Smooth muscle cell (in vitro differentiated cells): ENCODE data around the gene F2R. TPM values are rescaled to one million over a fixed set of nuclear protein-coding genes. Genes with fewer than 3 reads are reported as not detected.
"Not testable (repeated sequence)": the region's sequence is repeated elsewhere in the genome, so short reads cannot be mapped to it uniquely, and the experiment has no call there.

ENCODE experiments used
- DNase-seq: peaks from one replicate; lab custom pipeline; 2025; ENCODE audit not compliant: unreplicated experiment; lab: John Stamatoyannopoulos, UW
- H2AFZ ChIP-seq: fragments of 200-600 bp; sonication (generic); 2 replicates; pipeline ENCODE4 v1.6.0; 2016; ENCODE audit warnings: antibody characterized with exemption, low read depth, mild to moderate bottlenecking
- H3F3A ChIP-seq: fragments of 200-600 bp; sonication (generic); 2 replicates; pipeline ENCODE4 v1.6.0; 2017; ENCODE audit warnings: antibody characterized with exemption, low read depth
- H3K27ac ChIP-seq: fragments of 200-600 bp; sonication (generic); 2 replicates; pipeline ENCODE4 v1.5.1; 2016; ENCODE audit warnings: low read depth, mild to moderate bottlenecking
- H3K27me3 ChIP-seq: fragments of 200-600 bp; sonication (generic); 2 replicates; pipeline ENCODE4 v1.6.1; 2016; ENCODE audit warnings: low read depth, mild to moderate bottlenecking
- H3K36me3 ChIP-seq: fragments of 200-600 bp; sonication (generic); 2 replicates; pipeline ENCODE4 v1.5.1; 2016; ENCODE audit warnings: low read depth
- H3K4me1 ChIP-seq: fragments of 200-600 bp; sonication (generic); 2 replicates; pipeline ENCODE4 v1.5.1; 2016; ENCODE audit warnings: low read depth
- H3K4me2 ChIP-seq: fragments of 200-600 bp; sonication (generic); 2 replicates; pipeline ENCODE4 v1.6.0; 2016; ENCODE audit warnings: mild to moderate bottlenecking
- H3K4me3 ChIP-seq: fragments of 200-600 bp; sonication (generic); 2 replicates; pipeline ENCODE4 v1.5.1; 2016; ENCODE audit warnings: mild to moderate bottlenecking
- H3K79me2 ChIP-seq: fragments of 200-600 bp; sonication (generic); 2 replicates; pipeline ENCODE4 v1.6.0; 2016; ENCODE audit warnings: low read depth, mild to moderate bottlenecking
- H3K9ac ChIP-seq: fragments of 200-600 bp; sonication (generic); 2 replicates; pipeline ENCODE4 v1.6.0; 2016; ENCODE audit warnings: low read depth
- H3K9me3 ChIP-seq: fragments of 200-600 bp; sonication (generic); replicated peaks from 2 replicates; pipeline ENCODE4 v1.5.1; 2016; ENCODE audit warnings: low read depth
- H4K20me1 ChIP-seq: fragments of 200-600 bp; sonication (generic); 2 replicates; pipeline ENCODE4 v1.6.0; 2016; ENCODE audit warnings: low read depth
- WGBS: methylation state at CpG from one replicate; pipeline ENCODE4 v1.1.7; 2016; ENCODE audit warnings: low lambda C conversion rate; 5-methylcytosine and 5-hydroxymethylcytosine counted together
- polyA plus RNA-seq: library from polyadenylated mRNA; unstranded; fragments of >200 nt; fragmentation: Nextera tagmentation; extraction: Ambion mirVana; gene quantifications from 2 replicates; pipeline ENCODE4 v1.2.1, GENCODE V29; 2016
- total RNA-seq: library from RNA; depleted of rRNA; stranded (reverse); fragments of >200 nt; gene quantifications from 2 replicates; pipeline ENCODE4 v1.2.3, GENCODE V29; 2014
- TF ChIP-seq, protein P1 (sequence below): fragments of 200-600 bp; sonication (generic); IDR thresholded peaks from 2 replicates; pipeline ENCODE4 v1.5.1; 2017; ENCODE audit warnings: borderline replicate concordance, mild to moderate bottlenecking, antibody characterized with exemption; ENCODE audit not compliant: insufficient read depth, poor library complexity, severe bottlenecking

The F2R gene
- total and polyA plus RNA-seq, 2 experiments from 2014 or later = 103 to 135 TPM

DNA sequence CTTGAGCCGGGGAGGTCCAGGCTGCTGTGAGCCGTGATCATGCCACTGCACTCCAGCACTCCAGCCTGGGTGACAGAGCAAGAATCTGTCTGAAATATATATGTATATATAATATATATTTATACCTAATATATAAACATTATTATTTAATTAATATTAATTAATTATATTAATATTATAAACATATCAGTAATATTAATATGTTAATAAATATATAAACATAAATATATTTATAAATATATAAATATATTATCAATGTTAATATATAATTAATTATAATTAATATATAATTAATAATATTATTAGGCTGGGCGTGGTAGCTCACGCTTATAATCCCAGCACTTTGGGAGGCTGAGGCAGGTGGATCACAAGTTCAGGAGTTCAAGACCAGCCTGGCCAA lies 41.1 kb downstream of the F2R start:
- H3K4me3 ChIP-seq = no peak overlapping the region
- no peak overlapping the region for H3K9ac ChIP-seq
- H3K9me3 ChIP-seq = no peaks in the 10 kb centered on the region
- no peaks in the 10 kb centered on the region for H3K36me3 ChIP-seq
- H3F3A ChIP-seq = no peaks in the 10 kb centered on the region
- no peak overlapping the region for H2AFZ ChIP-seq
- H3K4me1 ChIP-seq = no peaks in the 10 kb centered on the region
- TF ChIP-seq, protein P1, sequence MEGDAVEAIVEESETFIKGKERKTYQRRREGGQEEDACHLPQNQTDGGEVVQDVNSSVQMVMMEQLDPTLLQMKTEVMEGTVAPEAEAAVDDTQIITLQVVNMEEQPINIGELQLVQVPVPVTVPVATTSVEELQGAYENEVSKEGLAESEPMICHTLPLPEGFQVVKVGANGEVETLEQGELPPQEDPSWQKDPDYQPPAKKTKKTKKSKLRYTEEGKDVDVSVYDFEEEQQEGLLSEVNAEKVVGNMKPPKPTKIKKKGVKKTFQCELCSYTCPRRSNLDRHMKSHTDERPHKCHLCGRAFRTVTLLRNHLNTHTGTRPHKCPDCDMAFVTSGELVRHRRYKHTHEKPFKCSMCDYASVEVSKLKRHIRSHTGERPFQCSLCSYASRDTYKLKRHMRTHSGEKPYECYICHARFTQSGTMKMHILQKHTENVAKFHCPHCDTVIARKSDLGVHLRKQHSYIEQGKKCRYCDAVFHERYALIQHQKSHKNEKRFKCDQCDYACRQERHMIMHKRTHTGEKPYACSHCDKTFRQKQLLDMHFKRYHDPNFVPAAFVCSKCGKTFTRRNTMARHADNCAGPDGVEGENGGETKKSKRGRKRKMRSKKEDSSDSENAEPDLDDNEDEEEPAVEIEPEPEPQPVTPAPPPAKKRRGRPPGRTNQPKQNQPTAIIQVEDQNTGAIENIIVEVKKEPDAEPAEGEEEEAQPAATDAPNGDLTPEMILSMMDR = no peak
- no peaks in the 10 kb centered on the region for H4K20me1 ChIP-seq
- no peak overlapping the region for H3K4me2 ChIP-seq
- no peak for DNase-seq
- no peaks in the 10 kb centered on the region for H3K79me2 ChIP-seq
- WGBS = 98% methylated on average over 4 of the region's 4 CpGs
- no peaks in the 10 kb centered on the region for H3K27me3 ChIP-seq
- no peak overlapping the region for H3K27ac ChIP-seq

DNA sequence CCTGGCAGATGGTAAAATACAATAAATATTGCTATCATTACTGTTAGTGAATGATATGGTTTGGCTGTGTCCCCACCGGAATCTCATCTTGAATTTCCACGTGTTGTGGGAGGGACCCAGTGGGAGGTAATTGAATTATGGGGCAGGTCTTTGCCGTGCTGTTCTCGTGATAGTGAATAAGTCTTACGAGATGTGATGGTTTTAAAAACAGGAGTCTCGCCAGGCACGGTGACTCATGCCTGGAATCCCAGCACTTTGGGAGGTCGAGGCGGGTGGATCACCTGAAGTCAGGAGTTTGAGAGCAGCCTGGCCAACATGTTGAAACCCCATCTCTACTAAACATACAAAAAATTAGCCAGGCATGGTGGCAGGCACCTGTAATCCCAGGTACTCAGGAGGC lies 45.2 kb downstream of the F2R start:
- H3K27me3 ChIP-seq, H3F3A ChIP-seq, H3K4me1 ChIP-seq, H4K20me1 ChIP-seq, H3K9me3 ChIP-seq, H3K9ac ChIP-seq, DNase-seq, H3K79me2 ChIP-seq, H3K27ac ChIP-seq, H3K4me3 ChIP-seq, H2AFZ ChIP-seq, H3K36me3 ChIP-seq, H3K4me2 ChIP-seq: not testable (repeated sequence)
- WGBS = 69% methylated on average over 9 of the region's 9 CpGs

DNA sequence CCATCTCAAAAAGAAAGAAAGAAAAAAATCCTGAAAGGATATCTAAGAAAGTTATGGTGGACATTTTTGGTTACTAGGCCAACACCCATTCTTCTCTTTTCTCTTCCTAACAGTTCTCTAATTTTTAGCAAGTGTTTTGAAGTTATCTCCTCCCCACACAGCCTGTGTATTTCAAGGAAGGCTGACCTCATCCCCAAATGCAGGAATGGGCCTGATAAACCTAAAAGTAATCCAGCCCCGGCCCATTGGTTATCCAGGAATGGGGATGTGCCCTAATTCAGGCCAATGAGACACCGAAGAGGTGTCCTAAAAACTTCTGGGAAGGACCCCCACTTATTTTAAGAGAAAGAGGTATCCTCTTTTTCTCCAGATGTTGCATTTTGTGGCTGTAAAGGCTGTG lies 46.6 kb downstream of the F2R start:
- H3K9me3 ChIP-seq = peaks cover 6% of the 10 kb centered on the region
- H2AFZ ChIP-seq = no peak overlapping the region
- no peak for DNase-seq
- H3K36me3 ChIP-seq = no peaks in the 10 kb centered on the region
- H3K27me3 ChIP-seq = no peaks in the 10 kb centered on the region
- H3K79me2 ChIP-seq = no peaks in the 10 kb centered on the region
- no peak overlapping the region for H3K4me3 ChIP-seq
- H3F3A ChIP-seq = no peaks in the 10 kb centered on the region
- WGBS = 95% methylated on average over 2 of the region's 2 CpGs
- TF ChIP-seq, protein P1 = no peak
- no peaks in the 10 kb centered on the region for H3K4me1 ChIP-seq
- no peak overlapping the region for H3K9ac ChIP-seq
- H3K4me2 ChIP-seq = no peak overlapping the region
- no peaks in the 10 kb centered on the region for H4K20me1 ChIP-seq
- H3K27ac ChIP-seq = no peak overlapping the region

DNA sequence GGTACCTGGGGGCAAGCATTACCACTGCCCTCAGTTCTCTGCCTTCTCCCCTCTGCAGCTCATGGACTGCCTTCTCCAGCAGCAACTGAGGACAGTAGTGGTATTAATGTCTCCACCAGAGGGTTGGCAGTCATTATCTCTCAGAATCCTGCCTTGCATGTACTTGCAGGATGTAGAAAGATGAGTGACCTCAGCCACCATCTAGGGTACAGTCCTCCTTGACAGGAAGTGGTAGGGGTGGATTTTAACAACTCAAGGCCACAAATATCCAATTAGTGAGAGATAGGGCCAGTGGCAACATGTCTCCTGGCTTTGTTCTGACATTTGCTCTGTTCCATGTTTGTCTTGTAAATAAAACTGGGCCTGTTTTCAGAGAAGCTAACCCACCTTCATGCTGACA lies 47.2 kb downstream of the F2R start:
- Histone ChIP-seq H3K4me3 (no peak overlapping the region), H3K27me3 (no peaks in the 10 kb centered on the region), H3K36me3 (no peaks in the 10 kb centered on the region), H3K79me2 (no peaks in the 10 kb centered on the region), H2AFZ (no peak overlapping the region), H3K9ac (no peak overlapping the region), H3K4me1 (no peaks in the 10 kb centered on the region), H3K27ac (no peak overlapping the region), H3F3A (no peaks in the 10 kb centered on the region), H3K4me2 (no peak overlapping the region), H3K9me3 (peaks cover 6% of the 10 kb centered on the region), H4K20me1 (no peaks in the 10 kb centered on the region)
- TF ChIP-seq, protein P1 = no peak
- DNase-seq = no peak
